HG03469 (cell line): ENCODE results near the gene TCP11L2.
"Not testable (repeated sequence)": the region's sequence is repeated elsewhere in the genome, so short reads cannot be mapped to it uniquely, and the experiment has no call there.

Experiments
- ATAC-seq: cut with Tn5 transposase; IDR thresholded peaks from one replicate; pipeline ENCODE4 v1.9.1; 2021; ENCODE audit warnings: mild to moderate bottlenecking, moderate library complexity, moderate number of reproducible peaks; ENCODE audit not compliant: unreplicated experiment

Gene TCP11L2

GRCh38 chr12:106304001-106304421 lies 1.5 kb downstream of the TCP11L2 start:
- ATAC-seq = no peak

DNA sequence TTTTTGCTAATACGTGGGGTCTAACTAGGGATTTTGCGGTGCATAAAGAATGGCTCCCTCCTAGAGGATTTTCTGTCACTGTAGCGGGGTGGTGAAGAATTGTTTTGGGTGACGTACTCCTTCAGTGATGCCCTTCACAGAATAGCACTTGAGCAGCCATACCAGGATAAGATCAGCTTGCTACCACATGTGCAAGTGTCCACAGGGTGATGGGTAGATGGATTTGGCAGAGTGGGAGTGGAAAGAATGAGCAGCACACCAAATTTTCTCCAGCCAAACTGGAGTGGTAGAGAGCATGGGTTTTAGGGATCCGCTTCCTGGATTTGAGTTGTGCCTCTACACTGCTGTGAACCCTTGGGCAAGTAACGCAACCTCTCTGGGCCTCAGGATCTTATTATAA lies 2.3 kb downstream of the TCP11L2 start:
- no peak for ATAC-seq

DNA sequence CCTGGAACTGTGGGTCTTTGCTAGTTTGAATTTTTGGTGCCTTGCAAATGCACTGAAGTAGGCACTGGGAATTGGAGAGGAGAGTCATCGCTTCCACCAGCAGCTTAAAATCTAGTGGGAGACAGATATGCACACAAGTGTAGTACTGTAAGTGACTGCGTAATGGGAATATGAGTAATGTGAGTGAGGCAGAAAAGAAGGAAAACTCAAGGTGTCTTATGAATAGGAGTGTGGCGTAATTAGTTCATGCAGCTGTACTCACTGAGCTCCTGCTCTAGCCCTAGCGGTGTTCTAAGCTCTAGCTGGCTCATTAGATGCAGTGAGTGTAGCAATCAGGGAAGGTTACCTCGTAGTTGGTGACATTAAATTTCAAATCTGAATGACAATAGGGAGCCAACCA lies 2.8 kb downstream of the TCP11L2 start:
- no peak for ATAC-seq

- ATAC-seq = no peak
Observed at GRCh38 chr12:106307181-106307580, 4.6 kb downstream of the TCP11L2 start.

DNA sequence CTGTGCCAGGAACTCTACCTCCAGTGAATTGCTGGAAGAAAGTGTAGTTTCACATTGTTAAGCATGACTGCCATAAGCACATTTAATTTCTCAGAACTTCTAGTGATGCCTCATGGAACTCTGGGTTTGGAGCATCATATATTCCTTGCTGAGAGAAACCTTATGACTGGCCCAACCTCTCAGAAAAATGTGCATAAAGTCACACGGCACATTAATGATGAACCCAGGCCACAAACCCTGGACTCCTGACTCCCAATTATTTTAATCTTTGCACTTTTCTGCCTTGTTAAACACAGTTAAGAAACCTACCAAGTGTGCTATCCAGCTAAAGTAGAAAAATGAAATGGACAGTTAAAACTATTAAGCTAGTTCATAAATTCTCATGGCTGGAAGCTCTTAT lies 5.6 kb downstream of the TCP11L2 start:
- ATAC-seq = no peak

- ATAC-seq = no peak
Observed at GRCh38 chr12:106308611-106309010, 6.1 kb downstream of the TCP11L2 start.

GRCh38 chr12:106309671-106310505 lies 7.4 kb downstream of the TCP11L2 start:
- ATAC-seq = no peak

- no peak for ATAC-seq
Observed at GRCh38 chr12:106310687-106311086, 8.2 kb downstream of the TCP11L2 start.

DNA sequence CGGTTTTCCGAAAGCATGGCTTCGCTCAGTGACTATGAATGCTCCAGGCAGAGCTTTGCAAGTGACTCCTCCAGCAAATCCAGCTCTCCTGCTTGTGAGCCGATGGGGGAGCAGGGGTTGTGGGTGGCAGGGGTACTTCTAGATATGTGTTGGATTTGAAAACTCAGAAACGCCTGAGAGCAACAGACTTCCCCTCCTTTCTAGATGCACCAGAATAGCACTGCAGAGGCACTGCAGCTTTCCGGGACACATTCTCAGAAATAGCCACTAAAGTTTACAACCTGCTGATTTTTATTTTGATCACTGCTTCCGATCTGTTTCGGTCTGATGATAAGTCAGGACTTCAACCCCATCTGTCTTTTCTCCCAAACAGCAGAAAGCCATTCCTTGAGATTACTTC lies 8.6 kb downstream of the TCP11L2 start:
- no peak for ATAC-seq

GRCh38 chr12:106313413-106313812 lies 10.9 kb downstream of the TCP11L2 start:
- ATAC-seq = not testable (repeated sequence)

GRCh38 chr12:106315523-106315922 lies 13.0 kb downstream of the TCP11L2 start:
- ATAC-seq = no peak

GRCh38 chr12:106317406-106318082 lies 15.0 kb downstream of the TCP11L2 start:
- no peak for ATAC-seq

GRCh38 chr12:106321139-106321850 lies 18.8 kb downstream of the TCP11L2 start:
- ATAC-seq = no peak

GRCh38 chr12:106323537-106323936 lies 21.0 kb downstream of the TCP11L2 start:
- ATAC-seq = no peak

- ATAC-seq = no peak
Observed at GRCh38 chr12:106327309-106327869, 24.9 kb downstream of the TCP11L2 start.

GRCh38 chr12:106328735-106329134 lies 26.2 kb downstream of the TCP11L2 start:
- no peak for ATAC-seq

GRCh38 chr12:106329231-106329982 lies 26.9 kb downstream of the TCP11L2 start:
- no peak for ATAC-seq

- ATAC-seq = no peak
Observed at GRCh38 chr12:106331599-106331998, 29.1 kb downstream of the TCP11L2 start.

GRCh38 chr12:106332536-106332935 lies 30.0 kb downstream of the TCP11L2 start:
- ATAC-seq = no peak

GRCh38 chr12:106333010-106333409 lies 30.5 kb downstream of the TCP11L2 start:
- ATAC-seq = no peak

DNA sequence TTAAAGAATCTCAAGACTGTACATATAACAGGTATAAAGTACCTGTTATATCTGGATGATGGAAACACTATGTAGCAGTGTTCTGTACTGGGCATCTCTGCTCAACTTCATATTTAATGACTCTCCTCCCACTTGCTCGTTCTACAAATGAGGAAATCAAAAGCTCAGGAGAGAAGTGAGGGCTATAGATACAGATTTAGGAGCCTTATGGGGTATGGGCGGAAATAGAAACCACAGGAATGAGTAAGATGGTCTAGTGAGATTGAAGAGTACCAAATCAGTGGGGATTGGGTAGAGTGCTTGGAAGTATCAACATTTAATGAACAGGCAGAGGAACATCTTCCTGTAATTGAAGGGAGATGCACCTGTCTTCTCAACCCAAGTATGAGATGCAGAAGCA lies 31.2 kb downstream of the TCP11L2 start:
- no peak for ATAC-seq
